Prostate gland (tissue), 2 donors: ENCODE results near the gene SNAPC1. TPM values are rescaled to one million over a fixed set of nuclear protein-coding genes. Genes with fewer than 3 reads are reported as not detected.

Source experiments
- DNase-seq: peaks from one replicate; pipeline ENCODE4 v3.0.0-alpha.2; 2019; ENCODE audit warnings: low spot score
- H3K27ac ChIP-seq, 2 donors: fragments of 200-600 bp; sonication (generic); 2 replicates each; pipeline ENCODE4 v1.5.1; 2017 to 2019
- H3K27me3 ChIP-seq: fragments of 200-600 bp; sonication (generic); replicated peaks from 2 replicates; pipeline ENCODE4 v1.5.1; 2019; ENCODE audit not compliant: insufficient read depth
- H3K36me3 ChIP-seq, 2 donors: fragments of 200-600 bp; sonication (generic); 1 replicate in 1 of 2; 2 replicates in 1 of 2; pipeline versions ENCODE4 v1.5.1 to v1.8.1; 2017 to 2019
- H3K4me1 ChIP-seq: fragments of 200-600 bp; sonication (generic); replicated peaks from 2 replicates; pipeline ENCODE4 v1.5.1; 2019
- H3K4me3 ChIP-seq, 2 donors: fragments of 200-600 bp; sonication (generic); 2 replicates each; pipeline ENCODE4 v1.5.1; 2017 to 2019
- H3K9me3 ChIP-seq: fragments of 200-600 bp; sonication (generic); 2 replicates; pipeline ENCODE4 v1.5.1; 2017
- CTCF ChIP-seq, 4 experiments: fragments of 200-600 bp in 2 of 4; fragments of 450-650 bp in 2 of 4; sonication (generic) in 2 of 4; IDR thresholded peaks; 1 replicate in 3 of 4; 2 replicates in 1 of 4; pipeline ENCODE4 v1.5.1; 2016 to 2019; ENCODE audit warnings: antibody characterized with exemption in 4 of 4, mild to moderate bottlenecking in 2 of 4, moderate library complexity in 2 of 4
- POLR2A ChIP-seq: fragments of 450-650 bp; IDR thresholded peaks from one replicate; pipeline ENCODE4 v1.6.1; 2016; ENCODE audit warnings: antibody characterized with exemption, mild to moderate bottlenecking
- POLR2AphosphoS5 ChIP-seq: sonication (generic); formaldehyde crosslinking; IDR thresholded peaks from one replicate; pipeline ENCODE4 v1.6.1; 2017; ENCODE audit warnings: antibody characterized with exemption
- WGBS: methylation state at CpG from one replicate; pipeline ENCODE4 v1.1.5; 2018; 5-methylcytosine and 5-hydroxymethylcytosine counted together
- intact Hi-C: fragments of 100-400 bp; cut with DNase I; formaldehyde crosslinking; loops from one replicate; pipeline ENCODE4 v1.14.2; 2022
- total RNA-seq, 2 donors: library from RNA; depleted of rRNA; stranded (reverse); fragments of >200 nt; gene quantifications; one replicate each; pipeline ENCODE4 v1.1.0, GENCODE V29; 2016

Gene SNAPC1
- 10 to 100 TPM; 10.2 to 10.7 TPM for total RNA-seq

DNA sequence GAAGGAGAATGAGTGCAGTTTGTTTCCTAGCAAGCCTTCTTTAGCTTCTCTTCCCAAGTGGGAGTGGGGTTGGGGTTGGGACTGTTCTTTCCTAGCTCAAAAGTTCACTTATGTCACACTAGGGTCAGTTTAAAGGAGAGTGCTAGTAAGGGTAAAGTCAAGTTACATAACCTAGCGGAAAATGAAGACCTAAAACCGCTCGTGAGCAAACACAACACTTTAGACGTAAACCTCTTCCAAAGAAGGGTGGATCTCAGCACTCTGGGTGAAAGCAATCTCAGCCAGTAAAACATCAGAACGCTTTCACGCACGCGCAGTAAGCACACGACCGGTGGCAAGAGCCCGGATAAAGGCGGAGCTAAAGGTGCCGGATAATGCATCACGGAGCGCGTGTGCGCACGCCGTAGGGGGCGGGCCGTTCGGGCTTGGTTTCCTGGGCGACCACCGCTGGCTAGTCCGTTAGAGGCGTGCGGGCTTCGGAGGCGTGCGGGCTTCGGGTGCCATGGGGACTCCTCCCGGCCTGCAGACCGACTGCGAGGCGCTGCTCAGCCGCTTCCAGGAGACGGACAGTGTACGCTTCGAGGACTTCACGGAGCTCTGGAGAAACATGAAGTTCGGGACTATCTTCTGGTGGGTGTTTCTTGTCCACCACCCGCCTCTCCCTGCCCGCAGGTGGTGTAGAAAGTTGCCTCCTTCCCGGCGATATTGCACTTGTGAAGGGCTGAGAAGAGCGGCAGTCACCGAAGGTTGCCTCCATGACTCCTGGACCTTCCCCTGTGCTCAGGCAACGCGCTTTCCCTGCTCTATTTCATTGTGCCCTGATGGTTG is at the start of gene SNAPC1:
SNAPC1 (plus strand) TSS at position 462 of the 828 bp plus-strand sequence; CDS start at position 503, 41 bp downstream.
- no peaks in the 10 kb centered on the region for H3K9me3 ChIP-seq
- no peaks in the 10 kb centered on the region for H3K27me3 ChIP-seq
- peaks cover 5% of the 10 kb centered on the region for H3K4me1 ChIP-seq
- TF ChIP-seq CTCF (IDR thresholded peaks at IDR 0.05) (no peak), POLR2AphosphoS5 (peak; percentile 100), POLR2A (peak; percentile 99)
- peak; percentile 98 for DNase-seq
- peak within 1 kb of the TSS; percentile 86 to 90 for H3K27ac ChIP-seq
- intact Hi-C loops: no loop called here
- H3K4me3 ChIP-seq: peak within 1 kb of the TSS; percentile 49 to 66
- H3K36me3 ChIP-seq: no peaks in the 10 kb centered on the region
- under 1% methylated on average over 49 of the region's 49 CpGs for WGBS

DNA sequence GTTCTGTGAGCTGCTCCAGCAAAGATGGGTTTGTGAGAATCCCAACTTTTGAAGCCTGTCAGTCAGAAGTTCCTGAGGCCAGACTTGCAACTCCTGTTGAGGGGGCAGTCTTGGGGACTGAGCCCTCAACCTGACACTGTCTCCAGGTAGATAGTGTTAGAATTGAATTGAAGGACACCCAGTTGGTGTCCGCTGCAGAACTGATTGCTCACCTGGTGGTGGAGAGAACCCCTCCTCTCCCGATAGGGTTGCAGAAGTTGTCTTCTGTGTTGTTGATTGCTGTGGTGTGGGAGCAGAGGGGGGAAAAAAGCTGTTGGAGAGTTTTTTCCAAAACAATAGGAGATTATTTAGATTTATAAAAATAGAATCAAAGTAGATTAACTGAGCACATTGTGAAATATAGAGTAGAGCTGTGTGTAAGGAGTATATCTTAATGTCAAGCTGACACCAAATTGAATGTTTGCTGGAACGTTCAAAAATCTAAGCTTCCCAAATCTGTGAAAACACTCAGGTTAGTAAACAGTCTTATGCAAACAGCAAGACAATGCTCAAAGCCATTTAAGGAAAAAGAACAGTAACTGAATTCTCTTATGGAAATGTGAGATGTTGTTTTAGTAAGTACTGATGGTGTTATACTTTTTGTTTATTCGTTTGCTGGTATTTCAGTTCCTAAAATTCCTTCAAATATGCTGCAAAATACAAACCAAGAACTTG is 48.3 kb upstream of the SNAPC1 start:
- Histone ChIP-seq H3K9me3 (no peaks in the 10 kb centered on the region), H3K27me3 (no peaks in the 10 kb centered on the region), H3K27ac (no peak overlapping the region), H3K36me3 (no peaks in the 10 kb centered on the region), H3K4me3 (no peak overlapping the region), H3K4me1 (peaks cover 7% of the 10 kb centered on the region)
- no peak for TF ChIP-seq POLR2AphosphoS5
- TF ChIP-seq POLR2A: no peak
- no peak for DNase-seq
- intact Hi-C loops: no loop called here
- WGBS: 62% methylated on average over 4 of the region's 4 CpGs

- 77% methylated on average over 1 of the region's 1 CpG for WGBS
- H3K27ac ChIP-seq: no peak overlapping the region
- intact Hi-C loops: no loop called here
- H3K27me3 ChIP-seq: no peaks in the 10 kb centered on the region
- no peaks in the 10 kb centered on the region for H3K9me3 ChIP-seq
- H3K4me1 ChIP-seq: peaks cover 7% of the 10 kb centered on the region
- no peak for TF ChIP-seq POLR2AphosphoS5
- no peak for TF ChIP-seq POLR2A
- TF ChIP-seq CTCF (IDR thresholded peaks at IDR 0.05): no peak
- no peak overlapping the region for H3K4me3 ChIP-seq
- DNase-seq: no peak
- H3K36me3 ChIP-seq: no peaks in the 10 kb centered on the region
Measured at GRCh38 chr14:61716956-61717355, 45.3 kb upstream of the SNAPC1 start.

GRCh38 chr14:61718039-61718438 is 44.2 kb upstream of the SNAPC1 start:
- H3K36me3 ChIP-seq: no peaks in the 10 kb centered on the region
- H3K9me3 ChIP-seq: no peaks in the 10 kb centered on the region
- no peak overlapping the region for H3K27ac ChIP-seq
- intact Hi-C loops: no loop called here
- DNase-seq: no peak
- H3K4me3 ChIP-seq: no peak overlapping the region
- TF ChIP-seq CTCF (IDR thresholded peaks at IDR 0.05) (no peak), POLR2AphosphoS5 (no peak), POLR2A (no peak)
- no peaks in the 10 kb centered on the region for H3K27me3 ChIP-seq
- H3K4me1 ChIP-seq: peaks cover 4% of the 10 kb centered on the region
- 94% methylated on average over 2 of the region's 2 CpGs for WGBS
